Fibroblast of villous mesenchyme (primary cell): ENCODE measurements around the gene BET1L. TPM values are rescaled to one million over a fixed set of nuclear protein-coding genes. Genes with fewer than 3 reads are reported as not detected.
"Not testable (repeated sequence)": the region's sequence is repeated elsewhere in the genome, so short reads cannot be mapped to it uniquely, and the experiment has no call there.

Source experiments
- DNase-seq: peaks from one replicate; pipeline ENCODE4 v3.0.0-alpha.2; 2010; ENCODE audit warnings: low read depth
- H3K4me3 ChIP-seq: 2 replicates; pipeline ENCODE4 v1.5.1; 2011; ENCODE audit warnings: low read depth, mild to moderate bottlenecking, low read length
- total RNA-seq: library from RNA; depleted of rRNA; stranded (reverse); fragments of >200 nt; gene quantifications from 2 replicates; pipeline ENCODE4 v1.2.3, GENCODE V29; 2012
- TF ChIP-seq, protein P1 (sequence below): IDR thresholded peaks from 2 replicates; pipeline ENCODE4 v1.5.1; 2012; ENCODE audit warnings: low read depth, mild to moderate bottlenecking, low read length; ENCODE audit not compliant: insufficient read depth

Gene BET1L
- total RNA-seq, 1 donor, result 22.0 TPM

DNA sequence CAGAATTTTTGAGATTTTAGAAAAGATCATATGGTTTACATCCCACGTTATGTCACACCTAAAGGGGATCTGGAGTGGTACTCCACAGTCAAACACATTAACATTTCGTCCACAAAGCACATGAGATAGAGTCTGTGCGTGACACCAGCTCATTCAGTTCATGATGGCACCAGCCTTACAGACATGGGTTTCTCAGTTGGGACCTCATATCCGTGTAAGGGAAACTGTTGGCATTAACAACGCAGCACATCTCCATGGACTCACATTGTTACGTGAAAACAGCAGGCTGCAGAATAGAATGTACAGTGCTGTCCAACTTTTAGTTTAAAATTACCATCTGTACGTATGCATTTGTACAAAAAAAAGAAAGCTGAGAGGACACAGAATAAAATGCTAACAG is 14.3 kb upstream of the BET1L start:
- H3K4me3 ChIP-seq, result no peak overlapping the region
- TF ChIP-seq, protein P1, sequence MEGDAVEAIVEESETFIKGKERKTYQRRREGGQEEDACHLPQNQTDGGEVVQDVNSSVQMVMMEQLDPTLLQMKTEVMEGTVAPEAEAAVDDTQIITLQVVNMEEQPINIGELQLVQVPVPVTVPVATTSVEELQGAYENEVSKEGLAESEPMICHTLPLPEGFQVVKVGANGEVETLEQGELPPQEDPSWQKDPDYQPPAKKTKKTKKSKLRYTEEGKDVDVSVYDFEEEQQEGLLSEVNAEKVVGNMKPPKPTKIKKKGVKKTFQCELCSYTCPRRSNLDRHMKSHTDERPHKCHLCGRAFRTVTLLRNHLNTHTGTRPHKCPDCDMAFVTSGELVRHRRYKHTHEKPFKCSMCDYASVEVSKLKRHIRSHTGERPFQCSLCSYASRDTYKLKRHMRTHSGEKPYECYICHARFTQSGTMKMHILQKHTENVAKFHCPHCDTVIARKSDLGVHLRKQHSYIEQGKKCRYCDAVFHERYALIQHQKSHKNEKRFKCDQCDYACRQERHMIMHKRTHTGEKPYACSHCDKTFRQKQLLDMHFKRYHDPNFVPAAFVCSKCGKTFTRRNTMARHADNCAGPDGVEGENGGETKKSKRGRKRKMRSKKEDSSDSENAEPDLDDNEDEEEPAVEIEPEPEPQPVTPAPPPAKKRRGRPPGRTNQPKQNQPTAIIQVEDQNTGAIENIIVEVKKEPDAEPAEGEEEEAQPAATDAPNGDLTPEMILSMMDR, result no peak
- no peak for DNase-seq

DNA sequence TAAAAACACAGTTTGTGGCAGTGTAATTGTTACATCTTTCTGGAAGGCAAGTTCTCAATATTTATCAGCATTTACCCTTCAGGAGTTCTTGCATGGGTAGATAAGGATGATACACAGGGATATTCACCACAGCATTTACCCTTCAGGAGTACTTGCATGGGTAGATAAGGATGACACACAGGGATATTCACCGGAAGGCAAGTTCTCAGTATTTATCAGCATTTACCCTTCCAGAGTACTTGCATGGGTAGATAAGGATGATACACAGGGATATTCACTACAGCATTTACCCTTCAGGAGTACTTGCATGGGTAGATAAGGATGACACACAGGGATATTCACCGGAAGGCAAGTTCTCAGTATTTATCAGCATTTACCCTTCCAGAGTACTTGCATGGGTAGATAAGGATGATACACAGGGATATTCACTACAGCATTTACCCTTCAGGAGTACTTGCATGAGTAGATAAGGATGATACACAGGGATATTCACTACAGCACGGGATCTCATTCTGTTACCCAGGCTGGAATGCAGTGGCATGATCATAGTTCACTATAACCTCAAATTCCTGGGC is 13.5 kb upstream of the BET1L start:
- not testable (repeated sequence) for DNase-seq, H3K4me3 ChIP-seq

- H3K4me3 ChIP-seq, result no peak overlapping the region
- TF ChIP-seq, protein P1, result no peak
- no peak for DNase-seq
These were observed 11.8 kb upstream of the BET1L start for GRCh38 chr11:218815-219593.

GRCh38 chr11:217704-218103 is 10.5 kb upstream of the BET1L start:
- no peak for DNase-seq
- H3K4me3 ChIP-seq, result no peak overlapping the region
- TF ChIP-seq, protein P1, result no peak

GRCh38 chr11:216081-216974 is 9.1 kb upstream of the BET1L start:
- DNase-seq, result no peak

GRCh38 chr11:215581-216037 is 8.4 kb upstream of the BET1L start:
- no peak for DNase-seq
- TF ChIP-seq, protein P1, result no peak

More at GRCh38 chr11:216081-216974, 9.1 kb upstream of the BET1L start:
- H3K4me3 ChIP-seq, result no peak overlapping the region
- TF ChIP-seq, protein P1, result no peak

GRCh38 chr11:214083-214482 is 6.9 kb upstream of the BET1L start:
- no peak for DNase-seq
- TF ChIP-seq, protein P1, result no peak
- H3K4me3 ChIP-seq, result no peak overlapping the region

More at GRCh38 chr11:215581-216037, 8.4 kb upstream of the BET1L start:
- no peak overlapping the region for H3K4me3 ChIP-seq
